B cell (primary cell): ENCODE data around the gene RARB. TPM values are rescaled to one million over a fixed set of nuclear protein-coding genes. Genes with fewer than 3 reads are reported as not detected.

Source experiments
- ATAC-seq: fragments of 200-7000 bp; cut with Tn5 transposase; one replicate; pipeline ENCODE4 v1.10.0; 2021; ENCODE audit warnings: low read depth, mild to moderate bottlenecking, moderate number of reproducible peaks, moderate library complexity
- CTCF ChIA-PET: fragments of 350-600 bp; sonication (Branson Sonifier 250); formaldehyde crosslinking; loops from one replicate; lab custom pipeline; 2021; ENCODE audit warnings: antibody characterized with exemption, inconsistent platforms; lab: Charles Lee
- POLR2A ChIA-PET: fragments of 350-600 bp; sonication (Branson Sonifier 250); formaldehyde crosslinking; loops from one replicate; lab custom pipeline; 2021; ENCODE audit warnings: antibody characterized with exemption; lab: Charles Lee
- DNase-seq: peaks from one replicate; pipeline ENCODE4 v3.0.0; 2013
- H2AFZ ChIP-seq: 2 replicates; pipeline ENCODE4 v1.6.1; 2012; ENCODE audit warnings: mild to moderate bottlenecking, low read depth, low read length; ENCODE audit not compliant: insufficient read depth, poor library complexity, severe bottlenecking
- H3K27ac ChIP-seq, 2 donors: 1 replicate in 1 of 2; 2 replicates in 1 of 2; pipeline ENCODE4 v1.5.1; 2012 to 2013; ENCODE audit warnings: low read length in 2 of 2, mild to moderate bottlenecking in 2 of 2, moderate library complexity in 1 of 2
- H3K27me3 ChIP-seq, 4 experiments: fragments of 200-600 bp in 1 of 4; sonication (generic) in 1 of 4; replicated peaks in 1 of 4; 1 replicate in 2 of 4; 2 replicates in 2 of 4; pipeline versions ENCODE4 v1.6.1 to v1.7.0; 2013 to 2016; ENCODE audit warnings: low read length in 3 of 4, mild to moderate bottlenecking in 2 of 4, mixed read lengths in 1 of 4, moderate library complexity in 1 of 4; ENCODE audit not compliant: insufficient read depth in 4 of 4, control insufficient read depth in 3 of 4; ENCODE audit errors: control extremely low read depth in 1 of 4
- H3K36me3 ChIP-seq, 2 experiments: replicated peaks in 1 of 2; 1 replicate in 1 of 2; 2 replicates in 1 of 2; pipeline versions ENCODE4 v1.6.1 to v1.7.1; 2013; ENCODE audit warnings: low read length in 1 of 2; ENCODE audit not compliant: insufficient read depth in 2 of 2, control insufficient read depth in 1 of 2; ENCODE audit errors: control extremely low read depth in 1 of 2, extremely low read depth in 1 of 2
- H3K4me1 ChIP-seq, 2 donors: fragments of 200-600 bp in 1 of 2; sonication (generic) in 1 of 2; 1 replicate in 1 of 2; 2 replicates in 1 of 2; pipeline versions ENCODE4 v1.5.1 to v1.6.1; 2013 to 2017; ENCODE audit warnings: low read length in 2 of 2; ENCODE audit not compliant: control insufficient read depth in 2 of 2, insufficient read depth in 2 of 2
- H3K4me2 ChIP-seq: replicated peaks from 2 replicates; pipeline ENCODE3; 2012; ENCODE audit warnings: mild to moderate bottlenecking, low read depth, low read length; ENCODE audit not compliant: poor library complexity, severe bottlenecking
- H3K4me3 ChIP-seq, 5 experiments: fragments of 200-600 bp in 1 of 5; sonication (generic) in 1 of 5; 1 replicate in 3 of 5; 2 replicates in 2 of 5; pipeline versions ENCODE4 v1.5.1 to v1.7.0; 2011 to 2016; ENCODE audit warnings: low read length in 4 of 5, mild to moderate bottlenecking in 4 of 5, low read depth in 2 of 5, control low read depth in 1 of 5, moderate library complexity in 1 of 5; ENCODE audit not compliant: insufficient read depth in 1 of 5; ENCODE audit errors: control extremely low read depth in 1 of 5, extremely low read depth in 1 of 5
- H3K79me2 ChIP-seq: fragments of 200-600 bp; sonication (generic); one replicate; pipeline ENCODE4 v1.6.0; 2016; ENCODE audit warnings: low read length; ENCODE audit not compliant: control insufficient read depth, insufficient read depth
- H3K9ac ChIP-seq: fragments of 200-600 bp; sonication (generic); 2 replicates; pipeline ENCODE4 v1.6.1; 2017; ENCODE audit warnings: mild to moderate bottlenecking, low read length, moderate library complexity
- H3K9me3 ChIP-seq, 3 donors: one replicate each; pipeline versions ENCODE4 v1.6.1 to v1.7.1; 2013; ENCODE audit warnings: low read length in 2 of 3; ENCODE audit not compliant: control insufficient read depth in 2 of 3, insufficient read depth in 1 of 3; ENCODE audit errors: control extremely low read depth in 1 of 3
- H4K20me1 ChIP-seq: 2 replicates; pipeline ENCODE4 v1.6.0; 2012; ENCODE audit warnings: mild to moderate bottlenecking, low read length; ENCODE audit not compliant: insufficient read depth, control insufficient read depth, poor library complexity, severe bottlenecking
- H3K27ac Mint-ChIP-seq: one replicate; pipeline ENCODE4 v1.8.0; 2021; ENCODE audit warnings: mixed read lengths
- H3K27me3 Mint-ChIP-seq: one replicate; pipeline ENCODE4 v1.8.0; 2021; ENCODE audit warnings: mixed read lengths
- H3K4me1 Mint-ChIP-seq: one replicate; pipeline ENCODE4 v1.8.0; 2021; ENCODE audit warnings: mixed read lengths
- H3K4me3 Mint-ChIP-seq: one replicate; pipeline ENCODE4 v1.8.0; 2021; ENCODE audit warnings: mixed read lengths
- H3K9me3 Mint-ChIP-seq: one replicate; pipeline ENCODE4 v1.8.0; 2022; ENCODE audit warnings: mixed read lengths; ENCODE audit not compliant: insufficient read depth
- EZH2 ChIP-seq: IDR thresholded peaks from 2 replicates; pipeline ENCODE4 v1.6.1; 2012; ENCODE audit warnings: borderline replicate concordance, low read depth, mild to moderate bottlenecking, moderate library complexity, low read length; ENCODE audit not compliant: insufficient read depth, poor library complexity, severe bottlenecking
- WGBS: methylation state at CpG from one replicate; pipeline ENCODE4 v1.1.5; 2013; ENCODE audit warnings: missing lambda C conversion rate; ENCODE audit not compliant: insufficient coverage; 5-methylcytosine and 5-hydroxymethylcytosine counted together
- intact Hi-C: fragments of 100-400 bp; cut with micrococcal nuclease; formaldehyde crosslinking; loops from one replicate; pipeline ENCODE4 v1.10.0; 2022
- polyA plus RNA-seq: library from polyadenylated mRNA; depleted of rRNA; stranded (reverse); fragments of >200 nt; gene quantifications from 2 replicates; pipeline ENCODE4 v1.2.3, GENCODE V29; 2012
- total RNA-seq, 2 donors: library from RNA; stranded (reverse); fragments of 120-200 nt in 1 of 2; gene quantifications; 1 replicate in 1 of 2; 2 replicates in 1 of 2; pipeline versions ENCODE4 v1.2.3 to v1.2.4, GENCODE V29; 2013 to 2022
- TF ChIP-seq, protein P1 (sequence below): fragments of 200-600 bp; IDR thresholded peaks from one replicate; pipeline ENCODE4 v1.8.0; 2022; ENCODE audit warnings: antibody characterized with exemption, mild to moderate bottlenecking

Gene RARB
- total and polyA plus RNA-seq, 2 donors (not counting 1 experiment from before 2014, with no cell fraction given): not detected

DNA sequence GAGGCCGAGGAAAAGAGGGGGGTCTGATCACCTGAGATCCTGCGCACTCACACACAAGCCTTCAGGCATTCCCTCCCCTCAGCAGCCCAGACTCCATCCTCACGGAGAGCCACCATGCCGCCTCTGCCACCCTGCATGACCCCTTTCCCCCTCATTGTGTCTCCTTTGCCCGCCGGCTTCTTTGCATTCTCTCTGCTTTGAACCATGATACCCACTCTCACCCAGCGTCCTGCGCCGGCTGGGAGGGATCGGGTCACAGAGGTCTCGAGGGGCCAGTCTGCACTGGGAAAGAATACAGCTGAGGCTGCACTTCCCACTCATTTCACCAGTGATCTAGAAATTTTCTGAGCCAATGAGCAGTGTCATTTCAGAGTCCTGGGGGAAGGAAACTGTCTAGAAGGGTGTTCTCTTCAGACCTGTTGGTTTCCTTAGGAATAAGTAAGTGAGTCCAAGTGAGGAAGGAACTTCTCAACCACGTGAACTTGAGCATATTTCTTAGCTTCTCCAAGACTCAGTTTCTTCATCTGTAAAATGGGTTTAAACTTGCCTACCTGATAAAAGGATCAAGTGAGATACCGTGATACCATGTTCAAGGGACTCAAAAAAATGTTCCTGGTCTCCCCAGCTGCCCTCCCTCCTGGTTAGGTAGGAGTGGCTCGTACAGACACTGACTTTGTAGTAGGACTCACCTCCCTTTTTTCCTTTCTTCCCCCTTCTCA is 139.9 kb downstream of the RARB start:
- Mint-ChIP-seq H3K27ac (no peak overlapping the region), H3K27me3 (peaks cover 5% of the 10 kb centered on the region), H3K4me3 (no peak overlapping the region), H3K9me3 (no peaks in the 10 kb centered on the region), H3K4me1 (no peaks in the 10 kb centered on the region)
- no peak overlapping the region for H2AFZ ChIP-seq
- no peak overlapping the region for H3K27ac ChIP-seq
- POLR2A ChIA-PET: no interaction called here
- WGBS: 93% methylated on average over 8 of the region's 14 CpGs
- DNase-seq: no peak
- no peak overlapping the region for H3K4me2 ChIP-seq
- no peak overlapping the region for H3K4me3 ChIP-seq
- no peaks in the 10 kb centered on the region for H3K27me3 ChIP-seq
- ATAC-seq: no peak
- no peaks in the 10 kb centered on the region for H3K36me3 ChIP-seq
- H3K79me2 ChIP-seq: no peaks in the 10 kb centered on the region
- no peaks in the 10 kb centered on the region for H3K4me1 ChIP-seq
- H4K20me1 ChIP-seq: no peaks in the 10 kb centered on the region
- no peak overlapping the region for H3K9ac ChIP-seq
- no peaks in the 10 kb centered on the region for H3K9me3 ChIP-seq
- intact Hi-C loops: no loop called here
- TF ChIP-seq, protein P1, sequence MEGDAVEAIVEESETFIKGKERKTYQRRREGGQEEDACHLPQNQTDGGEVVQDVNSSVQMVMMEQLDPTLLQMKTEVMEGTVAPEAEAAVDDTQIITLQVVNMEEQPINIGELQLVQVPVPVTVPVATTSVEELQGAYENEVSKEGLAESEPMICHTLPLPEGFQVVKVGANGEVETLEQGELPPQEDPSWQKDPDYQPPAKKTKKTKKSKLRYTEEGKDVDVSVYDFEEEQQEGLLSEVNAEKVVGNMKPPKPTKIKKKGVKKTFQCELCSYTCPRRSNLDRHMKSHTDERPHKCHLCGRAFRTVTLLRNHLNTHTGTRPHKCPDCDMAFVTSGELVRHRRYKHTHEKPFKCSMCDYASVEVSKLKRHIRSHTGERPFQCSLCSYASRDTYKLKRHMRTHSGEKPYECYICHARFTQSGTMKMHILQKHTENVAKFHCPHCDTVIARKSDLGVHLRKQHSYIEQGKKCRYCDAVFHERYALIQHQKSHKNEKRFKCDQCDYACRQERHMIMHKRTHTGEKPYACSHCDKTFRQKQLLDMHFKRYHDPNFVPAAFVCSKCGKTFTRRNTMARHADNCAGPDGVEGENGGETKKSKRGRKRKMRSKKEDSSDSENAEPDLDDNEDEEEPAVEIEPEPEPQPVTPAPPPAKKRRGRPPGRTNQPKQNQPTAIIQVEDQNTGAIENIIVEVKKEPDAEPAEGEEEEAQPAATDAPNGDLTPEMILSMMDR: no peak
- no peak for TF ChIP-seq EZH2
- CTCF ChIA-PET: no interaction called here

DNA sequence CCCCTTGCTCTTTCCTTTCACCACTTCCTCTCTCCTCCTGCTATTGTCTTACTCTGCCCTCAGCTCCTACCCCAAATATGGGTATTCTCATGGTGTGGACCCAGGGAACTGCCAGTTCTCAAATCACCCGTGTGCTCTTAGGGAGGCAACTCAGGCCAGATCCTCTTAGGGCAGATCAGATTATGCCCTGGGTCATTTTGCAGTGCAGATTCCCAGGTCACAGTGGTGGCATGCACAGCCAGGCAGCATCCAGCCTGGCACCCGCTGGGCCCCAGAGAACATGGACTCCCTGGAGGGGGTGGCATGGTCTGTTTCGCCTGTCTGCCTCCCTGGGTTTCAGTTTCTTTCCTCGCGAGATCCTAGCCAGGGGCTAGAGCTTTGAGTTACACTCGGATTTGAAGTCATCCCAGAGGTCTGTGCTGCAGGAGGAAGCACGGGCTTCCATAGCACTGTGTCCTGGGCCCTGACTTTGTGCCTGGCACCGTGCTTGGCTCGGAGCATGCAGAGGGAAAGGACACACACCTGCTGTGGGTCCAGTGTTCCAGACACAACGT is 140.5 kb downstream of the RARB start:
- Histone ChIP-seq H3K9ac (no peak overlapping the region), H3K36me3 (no peaks in the 10 kb centered on the region), H2AFZ (no peak overlapping the region), H4K20me1 (no peaks in the 10 kb centered on the region), H3K4me2 (no peak overlapping the region), H3K4me3 (no peak overlapping the region), H3K27ac (no peak overlapping the region), H3K79me2 (no peaks in the 10 kb centered on the region), H3K27me3 (no peaks in the 10 kb centered on the region), H3K4me1 (no peaks in the 10 kb centered on the region), H3K9me3 (no peaks in the 10 kb centered on the region)
- Mint-ChIP-seq H3K27me3 (peaks cover 5% of the 10 kb centered on the region), H3K27ac (no peak overlapping the region), H3K4me1 (no peaks in the 10 kb centered on the region), H3K4me3 (no peak overlapping the region), H3K9me3 (no peaks in the 10 kb centered on the region)
- no peak for TF ChIP-seq EZH2
- TF ChIP-seq, protein P1: no peak
- ChIA-PET CTCF (no interaction called here), POLR2A (no interaction called here)
- intact Hi-C loops: no loop called here
- ATAC-seq (no peak), DNase-seq (no peak)
- WGBS: 88% methylated on average over 9 of the region's 10 CpGs
